Activated T-cell treated with anti-CD3 and anti-CD28 coated beads, Interleukin-2, amount 50 U/mL, for 48 hours (primary cell): ENCODE results near the gene SLC25A29.
"Not testable (repeated sequence)": the region's sequence is repeated elsewhere in the genome, so short reads cannot be mapped to it uniquely, and the experiment has no call there.

ENCODE experiments used
- DNase-seq, 2 experiments: peaks; one replicate each; pipeline ENCODE4 v3.0.0-alpha.2; 2020

Gene SLC25A29

GRCh38 chr14:100309028-100309737 lies 2.9 kb upstream of the SLC25A29 start:
- DNase-seq, result no peak

- DNase-seq, result not testable (repeated sequence)
Observed at GRCh38 chr14:100308427-100308792, 2.2 kb upstream of the SLC25A29 start.

- no peak for DNase-seq
Observed at GRCh38 chr14:100307766-100308426, 1.7 kb upstream of the SLC25A29 start.

GRCh38 chr14:100306998-100307765 lies 938 bp upstream of the SLC25A29 start:
- DNase-seq, result no peak

GRCh38 chr14:100305324-100306100 lies 732 bp downstream of the SLC25A29 start:
- DNase-seq, result peak; percentile 72 to 74

- peak; percentile 33 to 47 for DNase-seq
Observed at GRCh38 chr14:100304825-100305323, 1.4 kb downstream of the SLC25A29 start.

GRCh38 chr14:100303925-100304324 lies 2.3 kb downstream of the SLC25A29 start:
- DNase-seq, result peak in 1 of 2 experiments; percentile 34

GRCh38 chr14:100303179-100303578 lies 3.1 kb downstream of the SLC25A29 start:
- peak in 1 of 2 experiments; percentile 41 for DNase-seq

GRCh38 chr14:100302616-100303015 lies 3.6 kb downstream of the SLC25A29 start:
- no peak for DNase-seq

- no peak for DNase-seq
Observed at GRCh38 chr14:100299238-100299560, 7.0 kb downstream of the SLC25A29 start.

- no peak for DNase-seq
Observed at GRCh38 chr14:100298551-100299237, 7.5 kb downstream of the SLC25A29 start.

- no peak for DNase-seq
Observed at GRCh38 chr14:100297320-100298300, 8.6 kb downstream of the SLC25A29 start.

GRCh38 chr14:100296729-100297128 lies 9.5 kb downstream of the SLC25A29 start:
- DNase-seq, result not testable (repeated sequence)

GRCh38 chr14:100296106-100296651 lies 10.1 kb downstream of the SLC25A29 start:
- no peak for DNase-seq

GRCh38 chr14:100295376-100296105 lies 10.7 kb downstream of the SLC25A29 start:
- no peak for DNase-seq

- DNase-seq, result no peak
Observed at GRCh38 chr14:100294963-100295330, 11.3 kb downstream of the SLC25A29 start.

- no peak for DNase-seq
Observed at GRCh38 chr14:100294213-100294962, 11.9 kb downstream of the SLC25A29 start.

GRCh38 chr14:100293497-100294212 lies 12.6 kb downstream of the SLC25A29 start:
- no peak for DNase-seq
